ENCODE measurements around the gene PPP1R1B. TPM values are rescaled to one million over a fixed set of nuclear protein-coding genes. Genes with fewer than 3 reads are reported as not detected.

PPP1R1B gene
- total RNA-seq, 2 experiments from 2014 or later: not detected

DNA sequence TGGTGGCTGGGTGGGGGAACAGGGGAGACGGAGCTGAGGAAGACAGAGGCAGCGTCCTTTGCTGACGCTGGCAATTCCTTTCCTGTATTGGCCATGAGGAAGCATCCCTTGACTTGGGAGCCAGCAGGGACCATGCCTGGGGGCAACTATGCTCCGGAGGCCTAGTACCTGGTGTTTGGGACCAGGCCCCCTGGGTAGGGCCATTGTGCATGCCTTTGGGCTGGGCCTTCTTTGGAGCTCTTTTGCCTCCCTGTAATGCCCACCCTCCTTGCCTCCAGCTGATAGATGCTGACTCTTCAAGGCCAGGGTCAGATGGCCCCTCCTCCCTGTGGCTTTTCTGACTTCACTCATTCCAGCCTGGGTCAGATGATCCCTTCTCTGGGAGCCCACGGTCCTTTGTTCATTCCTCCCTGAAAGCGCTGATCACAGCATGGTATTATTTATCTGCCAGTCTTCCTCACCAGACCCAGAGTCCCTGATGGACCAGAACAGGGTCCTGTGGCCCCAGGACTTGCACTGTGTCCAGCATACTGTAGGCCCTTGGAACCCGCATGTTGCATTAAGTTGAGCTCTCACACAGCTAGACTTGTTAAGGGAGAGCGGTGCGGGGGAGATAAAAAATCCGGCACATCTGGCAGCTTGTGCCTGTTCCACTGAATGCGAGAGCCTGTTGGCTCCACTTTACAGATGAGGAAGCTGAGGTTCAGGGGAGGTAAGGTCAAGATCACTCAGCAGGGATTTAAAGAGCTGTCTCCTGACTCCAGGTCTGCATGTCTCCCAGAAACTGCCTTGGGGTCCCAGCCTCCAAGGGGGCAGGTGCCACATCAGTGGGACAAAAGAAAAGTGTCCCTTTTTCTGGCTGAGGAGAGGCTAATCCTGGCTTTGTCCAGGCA, 13.1 kb downstream of the PPP1R1B start:
- ChIA-PET CTCF (interaction anchor here (1.6 to 3.7 kb wide), 3 partner anchors 14 to 21 kb away, joined by 3 to 16 read pairs (median 14); no protein-coding TSS in a partner anchor), POLR2A (no interaction called here)

DNA sequence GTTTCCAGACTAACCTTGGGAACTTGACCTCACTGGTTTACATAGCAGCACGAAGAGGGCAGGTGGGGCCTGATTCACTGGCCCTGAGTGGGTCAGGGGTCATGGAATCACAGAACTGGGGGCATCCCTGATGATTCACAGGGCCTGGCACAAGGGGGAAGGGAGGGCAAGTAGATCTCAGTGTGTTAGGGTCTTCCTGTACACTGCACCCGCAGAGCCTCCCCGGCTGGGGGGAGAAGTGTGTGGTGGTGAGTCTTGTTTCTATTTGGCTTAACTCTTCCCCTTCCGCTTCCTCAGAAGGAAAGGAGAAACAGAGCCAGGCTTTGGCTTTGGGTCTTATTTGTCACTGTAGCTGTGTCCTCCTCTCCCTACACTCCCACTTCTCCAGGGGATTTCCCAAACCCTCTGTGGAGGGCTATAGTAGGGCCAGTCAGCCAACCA, 13.9 kb downstream of the PPP1R1B start:
- POLR2A ChIA-PET: no interaction called here
- CTCF ChIA-PET: interaction anchor here (1.6 to 3.7 kb wide), 3 partner anchors 13 to 22 kb away, joined by 3 to 16 read pairs (median 14); no protein-coding TSS in a partner anchor

DNA sequence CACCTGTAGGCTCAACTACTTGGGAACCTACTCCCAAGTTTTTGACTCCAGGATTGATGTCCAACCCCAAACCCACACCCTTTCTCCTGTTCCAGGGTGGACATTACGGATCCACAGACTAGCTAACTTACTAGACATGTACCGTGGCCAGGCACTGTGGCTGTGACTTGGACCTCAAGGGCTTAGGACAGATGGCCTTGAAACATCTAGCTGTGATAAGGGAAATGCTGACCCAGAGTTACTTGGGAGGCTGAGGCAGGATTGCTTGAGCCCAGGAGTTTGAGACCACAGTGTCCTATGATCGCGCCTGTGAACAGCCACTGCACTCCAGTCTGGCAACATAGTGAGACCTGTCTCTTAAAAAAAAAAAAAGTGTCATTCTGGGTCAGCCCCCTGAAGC, 14.3 kb downstream of the PPP1R1B start:
- POLR2A ChIA-PET: no interaction called here

DNA sequence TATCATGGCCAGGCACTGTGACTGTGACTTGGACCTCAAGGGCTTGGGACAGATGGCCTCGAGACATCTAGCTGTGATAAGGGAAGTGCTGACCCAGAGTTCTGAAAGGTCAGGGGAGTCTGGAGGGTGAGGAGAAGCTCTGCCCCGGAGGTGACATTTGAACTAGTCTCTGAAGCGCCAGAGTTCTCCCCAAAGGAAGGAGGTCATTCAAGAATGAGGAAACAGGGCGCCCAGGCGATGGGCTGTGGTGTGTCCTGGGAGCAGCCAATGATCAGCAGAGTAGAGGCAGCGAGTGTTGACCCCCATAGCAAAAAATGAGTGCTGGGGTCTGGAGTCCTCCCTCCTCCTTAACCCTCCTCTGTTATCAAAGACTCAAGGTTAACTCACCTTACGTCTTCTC, 15.1 kb downstream of the PPP1R1B start:
- ChIA-PET POLR2A (no interaction called here), CTCF (interaction anchor here (0.5 kb wide), 1 partner anchor 657 kb away, joined by 4 read pairs; no protein-coding TSS in a partner anchor)

More for the DNA sequence above, 14.3 kb downstream of the PPP1R1B start:
- CTCF ChIA-PET: interaction anchor here (0.7 to 1.6 kb wide), 2 partner anchors 18 to 23 kb away, joined by 3 read pairs; no protein-coding TSS in a partner anchor

DNA sequence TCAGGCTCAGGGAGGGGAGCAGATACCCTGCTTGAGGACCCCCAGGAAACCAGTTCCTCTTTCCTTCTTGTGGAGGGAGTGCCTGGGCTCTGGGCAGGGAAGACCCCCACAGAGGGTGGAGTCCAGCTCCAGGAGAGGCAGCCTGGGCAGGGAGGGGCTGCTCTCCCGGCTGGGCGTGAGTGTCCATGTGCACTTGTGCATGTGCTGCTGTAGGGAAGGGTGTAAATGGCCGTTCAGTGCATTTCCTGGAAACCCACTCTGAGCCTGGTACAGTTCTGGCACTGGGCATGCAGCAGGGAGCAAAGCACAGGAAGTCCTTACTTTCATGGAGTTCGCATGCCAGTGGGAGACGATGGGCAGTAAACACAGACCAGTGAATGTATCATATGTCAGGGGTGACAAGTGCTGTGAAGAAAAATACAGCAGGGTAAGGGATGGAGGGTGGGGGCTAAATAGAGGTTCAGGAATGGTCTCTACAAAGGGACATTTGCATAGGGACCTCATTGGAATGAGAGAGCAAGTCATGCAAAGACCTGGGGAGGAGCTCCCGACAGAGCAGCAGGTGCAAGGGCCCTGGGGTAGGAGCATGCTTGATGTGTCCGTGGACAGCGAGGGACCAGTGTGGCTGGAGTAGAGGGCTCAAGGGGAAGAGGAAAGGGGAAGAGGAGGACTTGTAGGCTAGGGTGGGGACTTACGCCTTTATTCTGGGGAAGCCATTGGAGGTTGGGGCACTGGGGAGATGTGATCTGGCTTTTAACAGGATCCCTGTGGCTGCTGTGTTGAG, 15.7 kb downstream of the PPP1R1B start:
- ChIA-PET CTCF (interaction anchor here (1.0 to 1.7 kb wide), 2 partner anchors 19 to 21 kb away, joined by 3 to 6 read pairs; no protein-coding TSS in a partner anchor), POLR2A (no interaction called here)

DNA sequence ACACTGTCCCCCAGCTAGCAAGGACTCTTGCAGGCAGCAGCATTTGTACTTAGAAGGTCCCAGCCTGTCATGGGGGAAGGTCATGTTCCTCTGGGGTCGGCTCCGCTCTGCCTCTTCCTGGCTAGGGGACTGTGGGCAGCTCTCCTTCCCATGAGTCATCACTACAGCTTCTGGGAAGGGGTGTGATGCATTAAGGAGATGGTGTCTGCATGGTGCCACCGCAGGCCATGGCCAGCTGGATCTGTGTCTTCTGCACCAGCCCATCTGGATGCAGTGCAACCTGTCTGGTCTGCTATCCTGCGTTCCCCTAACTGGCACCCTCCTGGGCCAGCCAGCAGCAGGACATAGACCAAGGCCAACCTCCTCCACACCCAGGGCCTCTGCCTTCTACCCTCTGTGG, 16.5 kb downstream of the PPP1R1B start:
- POLR2A ChIA-PET: no interaction called here
- CTCF ChIA-PET: interaction anchor here (0.9 to 3.2 kb wide), 4 partner anchors 9 to 25 kb away, joined by 3 to 14 read pairs (median 4); no protein-coding TSS in a partner anchor

DNA sequence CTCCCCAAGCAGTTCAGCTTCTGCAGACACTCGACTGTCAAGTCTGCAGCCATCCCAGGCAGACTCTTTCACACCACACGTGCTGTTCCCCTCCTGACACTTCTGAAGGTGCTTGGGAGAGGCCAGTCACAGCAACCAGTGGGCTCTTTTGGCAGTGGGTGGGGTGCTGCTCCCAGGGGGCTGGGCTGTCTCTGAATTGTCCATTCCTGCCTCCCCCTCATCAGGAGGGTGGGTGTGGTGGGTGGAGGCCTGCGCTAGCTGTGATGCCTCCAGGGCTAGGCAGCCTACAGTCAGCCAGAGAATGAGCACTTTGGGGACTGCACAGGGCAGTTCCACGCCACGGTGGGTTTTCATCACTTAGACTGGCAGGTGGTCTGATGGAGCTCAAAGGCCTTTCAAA, 20.5 kb downstream of the PPP1R1B start:
- ChIA-PET CTCF (interaction anchor here (0.8 to 1.4 kb wide), 2 partner anchors 24 to 33 kb away, joined by 3 to 4 read pairs; no protein-coding TSS in a partner anchor), POLR2A (no interaction called here)

DNA sequence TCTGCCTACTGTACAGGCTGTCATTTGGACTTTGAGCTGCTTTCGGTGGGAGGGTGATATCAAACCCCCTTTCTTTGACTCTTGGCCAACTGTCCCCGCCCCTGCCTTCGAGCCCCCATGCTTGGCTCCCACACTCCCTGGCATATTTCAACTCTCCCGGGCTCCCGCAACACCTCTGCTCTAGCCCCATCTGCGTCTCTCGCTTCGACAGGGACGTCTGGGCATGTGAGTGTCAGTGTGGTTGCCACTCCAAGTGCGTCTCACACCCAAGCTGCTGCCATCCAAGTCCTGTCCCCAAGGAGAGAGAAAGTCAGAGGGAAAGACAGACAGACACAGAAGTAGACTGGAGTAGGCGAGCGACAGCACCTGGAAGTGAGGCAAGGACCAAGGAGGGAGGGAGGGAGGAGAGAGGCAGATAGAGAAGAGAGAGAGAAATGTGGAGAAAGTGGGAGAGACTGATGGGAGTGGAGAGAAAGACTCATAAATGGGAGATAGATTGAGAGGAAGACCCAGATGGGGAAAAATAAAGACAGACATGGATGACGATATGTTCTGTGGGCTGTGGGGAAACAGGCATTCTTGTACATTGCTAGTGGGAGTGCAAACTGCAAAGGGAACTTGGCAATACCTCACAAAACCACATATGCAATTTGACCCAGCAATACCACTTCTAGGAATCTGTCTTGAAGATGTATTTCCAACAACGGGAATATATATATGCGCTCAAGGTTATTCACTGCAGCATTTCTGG, 22.0 kb downstream of the PPP1R1B start:
- ChIA-PET CTCF (interaction anchor here (0.7 to 0.8 kb wide), 2 partner anchors 26 to 27 kb away, joined by 3 read pairs; no protein-coding TSS in a partner anchor), POLR2A (no interaction called here)

DNA sequence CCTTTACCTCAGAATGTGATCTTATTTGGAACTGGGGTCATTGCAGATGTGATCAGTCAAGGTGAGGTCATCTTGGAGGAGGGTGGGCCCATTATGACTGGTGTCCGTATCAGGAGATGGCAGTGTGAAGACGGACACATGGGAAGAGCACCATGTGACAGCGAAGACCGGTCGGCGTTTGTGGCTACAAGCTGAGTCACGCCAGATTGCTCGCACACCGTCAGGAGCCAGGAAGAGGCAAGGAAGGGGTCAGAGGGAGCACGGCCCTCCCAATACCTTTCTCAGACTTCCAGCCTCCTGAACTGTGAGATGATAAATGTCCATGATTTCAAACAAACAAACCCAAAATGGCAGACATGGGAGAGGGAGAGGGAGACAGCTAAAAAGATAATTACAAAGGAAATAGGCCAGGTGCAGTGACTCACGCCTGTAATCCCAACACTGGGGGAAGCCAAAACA, 23.4 kb downstream of the PPP1R1B start:
- ChIA-PET POLR2A (no interaction called here), CTCF (interaction anchor here (1.5 kb wide), 1 partner anchor 17 kb away, joined by 3 read pairs; no protein-coding TSS in a partner anchor)

DNA sequence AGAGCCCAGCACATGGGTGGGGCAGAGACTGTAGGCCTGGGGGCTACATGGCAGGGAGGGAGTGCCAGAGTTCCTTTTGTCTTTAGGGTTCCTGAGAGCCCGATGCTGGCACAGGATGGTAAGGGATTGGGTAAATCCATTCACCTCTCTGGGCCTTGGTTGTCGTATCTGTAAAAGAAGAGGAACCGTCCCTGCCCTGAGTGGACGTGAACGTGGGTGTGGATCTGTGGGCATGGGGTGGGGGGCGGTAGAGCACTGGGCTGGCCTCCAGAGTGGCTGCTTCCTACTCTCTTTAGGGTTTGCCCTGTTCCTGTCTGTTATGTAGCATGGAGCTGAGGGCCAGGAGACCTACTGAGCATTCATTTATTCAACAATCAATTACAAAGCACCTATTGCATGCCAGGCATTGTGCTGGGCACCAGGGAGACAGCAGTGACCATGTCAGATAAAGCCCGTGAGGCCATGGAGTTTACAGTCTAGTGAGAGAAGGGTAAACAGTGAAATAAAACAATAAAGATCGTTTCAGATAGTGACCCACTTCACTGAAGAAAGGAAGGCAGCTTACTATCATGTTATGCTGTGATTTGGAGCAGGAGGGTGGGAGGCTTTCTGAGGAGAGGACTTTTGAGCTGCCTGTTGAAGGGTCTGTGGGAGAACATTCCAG, 25.3 kb downstream of the PPP1R1B start:
- ChIA-PET POLR2A (no interaction called here), CTCF (interaction anchor here (1.0 to 3.7 kb wide), 8 partner anchors 13 to 79 kb away, joined by 3 to 26 read pairs (median 9); partner anchors contain the start of gene MIEN1)

DNA sequence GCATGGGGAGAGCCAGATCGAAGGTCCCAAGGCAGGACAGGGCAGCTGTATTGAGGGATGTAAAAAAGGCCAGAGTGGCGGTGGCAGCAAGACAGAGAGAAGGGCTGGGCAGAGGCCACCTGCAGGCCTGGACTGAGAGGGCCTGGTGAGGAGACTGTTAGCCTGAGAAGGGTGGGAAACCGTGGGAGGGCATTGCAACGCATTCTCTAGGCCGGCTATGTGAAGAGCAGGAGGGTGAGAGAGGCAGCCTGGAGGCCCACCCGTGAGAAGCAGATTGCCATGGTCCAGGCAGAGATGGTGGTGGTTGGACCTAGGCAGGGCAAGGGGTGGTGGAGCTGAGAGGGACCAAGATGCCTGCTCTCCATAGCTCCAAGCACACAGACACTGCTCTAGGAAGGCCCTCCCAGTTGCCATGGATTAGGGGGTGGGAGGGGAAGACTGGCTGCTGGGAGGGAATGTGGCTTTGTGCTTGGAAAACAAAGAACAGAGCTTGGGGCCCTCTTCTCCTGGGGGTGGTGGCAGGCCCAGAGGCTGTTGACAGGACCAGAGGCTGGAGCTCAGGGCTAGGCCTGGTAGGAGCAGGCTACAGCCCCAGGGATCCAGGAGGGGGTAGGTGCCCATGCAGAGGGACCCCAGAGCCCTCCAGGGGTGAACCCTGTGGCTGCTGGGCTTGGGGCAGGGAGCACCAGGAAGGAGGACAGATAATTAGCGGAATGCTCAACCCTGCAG, 26.0 kb downstream of the PPP1R1B start:
- ChIA-PET POLR2A (interaction anchor here (0.7 kb wide), 1 partner anchor 30 kb away, joined by 3 read pairs; no protein-coding TSS in a partner anchor), CTCF (interaction anchor here (0.6 to 3.7 kb wide), 13 partner anchors 8 to 1952 kb away, joined by 3 to 26 read pairs (median 6); partner anchors contain the start of gene MIEN1)

DNA sequence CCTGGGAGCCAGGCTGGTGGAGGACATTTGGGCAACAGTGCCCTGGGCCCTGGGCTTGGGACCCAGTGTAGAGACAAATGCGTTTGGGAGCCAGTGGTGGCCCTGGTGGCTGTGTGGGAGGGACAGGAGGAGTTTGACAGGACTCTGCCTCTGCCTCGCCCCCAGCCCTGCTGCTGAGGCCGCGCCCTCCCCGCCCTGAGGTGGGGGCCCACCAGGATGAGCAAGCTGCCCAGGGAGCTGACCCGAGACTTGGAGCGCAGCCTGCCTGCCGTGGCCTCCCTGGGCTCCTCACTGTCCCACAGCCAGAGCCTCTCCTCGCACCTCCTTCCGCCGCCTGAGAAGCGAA, 26.5 kb downstream of the PPP1R1B start:
- CTCF ChIA-PET: interaction anchor here (0.6 to 3.7 kb wide), 22 partner anchors 8 to 1952 kb away, joined by 3 to 26 read pairs (median 4); partner anchors contain the start of genes MIEN1 and PGAP3
- POLR2A ChIA-PET: interaction anchor here (0.5 to 1.0 kb wide), 3 partner anchors 29 to 103 kb away, joined by 3 to 4 read pairs (median 3); no protein-coding TSS in a partner anchor

DNA sequence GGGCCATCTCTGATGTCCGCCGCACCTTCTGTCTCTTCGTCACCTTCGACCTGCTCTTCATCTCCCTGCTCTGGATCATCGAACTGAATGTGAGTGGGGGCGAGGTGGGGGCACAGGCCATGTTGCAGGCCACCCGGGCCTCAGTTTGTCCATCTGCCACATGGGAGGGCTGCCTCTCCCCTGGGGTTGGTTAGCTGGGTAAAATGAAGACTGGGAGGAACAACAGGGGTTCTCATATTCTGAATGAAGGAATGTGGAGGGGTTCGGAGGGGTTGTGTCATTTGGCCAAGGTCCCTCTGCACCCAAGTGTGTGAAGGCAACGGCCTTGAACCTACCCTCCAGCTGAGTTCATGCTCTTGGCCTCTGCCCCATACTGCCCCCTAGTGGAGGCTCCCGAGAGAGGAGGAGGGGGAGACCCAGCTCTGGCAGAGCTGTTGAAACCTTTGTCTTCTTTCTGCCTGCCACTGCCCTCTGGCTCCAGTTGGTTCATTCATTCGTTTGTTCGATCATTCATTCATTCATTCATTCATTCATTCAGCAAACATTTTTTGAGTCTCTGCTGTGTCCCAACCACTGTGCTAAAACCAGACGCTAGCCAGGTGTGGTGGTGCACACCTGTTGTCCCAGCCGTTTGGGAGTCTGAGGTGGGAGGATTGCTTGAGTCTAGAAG, 27.0 kb downstream of the PPP1R1B start:
- CTCF ChIA-PET: interaction anchor here (0.6 to 3.7 kb wide), 25 partner anchors 9 to 1953 kb away, joined by 3 to 26 read pairs (median 4); partner anchors contain the start of genes MIEN1 and PGAP3
- POLR2A ChIA-PET: interaction anchor here (0.5 to 1.0 kb wide), 2 partner anchors 29 to 103 kb away, joined by 3 to 4 read pairs; no protein-coding TSS in a partner anchor

DNA sequence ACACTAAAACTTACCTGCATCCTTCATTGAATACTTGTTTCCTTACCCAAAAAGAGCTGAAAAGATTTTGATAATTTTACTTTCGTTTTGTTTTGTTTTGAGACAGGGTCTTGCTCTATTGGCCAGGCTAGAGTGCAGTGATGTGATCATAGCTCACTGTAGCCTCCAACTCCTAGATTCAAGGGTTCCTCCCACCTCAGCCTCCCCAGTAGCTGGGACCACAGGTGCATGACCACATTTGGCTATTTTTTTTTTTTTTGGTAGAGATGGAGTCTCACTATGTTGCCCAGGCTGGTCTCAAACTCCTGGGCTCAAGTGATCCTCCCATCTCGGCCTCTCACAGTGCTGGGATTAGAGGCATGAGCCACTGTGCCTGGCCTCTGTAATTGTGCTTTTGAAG, 28.4 kb downstream of the PPP1R1B start:
- CTCF ChIA-PET: interaction anchor here (0.6 to 3.7 kb wide), 8 partner anchors 9 to 327 kb away, joined by 3 to 26 read pairs (median 9); partner anchors contain the start of gene MIEN1

DNA sequence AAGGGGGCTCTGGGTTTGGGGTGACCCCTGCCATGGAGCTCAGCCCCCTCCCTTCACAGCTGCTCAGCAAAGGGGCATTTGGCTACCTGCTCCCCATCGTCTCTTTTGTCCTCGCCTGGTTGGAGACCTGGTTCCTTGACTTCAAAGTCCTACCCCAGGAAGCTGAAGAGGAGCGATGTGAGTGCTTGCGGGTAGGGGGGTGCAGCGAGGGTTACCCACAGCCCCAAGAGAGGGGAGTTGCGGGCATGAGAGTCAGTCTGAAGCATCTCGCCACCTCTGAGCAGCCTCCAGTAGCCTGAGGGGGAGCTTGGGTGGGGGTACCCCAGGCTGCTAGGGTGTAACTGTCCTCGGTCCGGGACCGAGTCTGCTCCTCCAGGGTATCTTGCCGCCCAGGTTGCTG, 31.6 kb downstream of the PPP1R1B start:
- CTCF ChIA-PET: interaction anchor here (0.5 kb wide), 1 partner anchor 432 kb away, joined by 3 read pairs; no protein-coding TSS in a partner anchor
- POLR2A ChIA-PET: no interaction called here

More for the DNA sequence above, 28.4 kb downstream of the PPP1R1B start:
- POLR2A ChIA-PET: no interaction called here

DNA sequence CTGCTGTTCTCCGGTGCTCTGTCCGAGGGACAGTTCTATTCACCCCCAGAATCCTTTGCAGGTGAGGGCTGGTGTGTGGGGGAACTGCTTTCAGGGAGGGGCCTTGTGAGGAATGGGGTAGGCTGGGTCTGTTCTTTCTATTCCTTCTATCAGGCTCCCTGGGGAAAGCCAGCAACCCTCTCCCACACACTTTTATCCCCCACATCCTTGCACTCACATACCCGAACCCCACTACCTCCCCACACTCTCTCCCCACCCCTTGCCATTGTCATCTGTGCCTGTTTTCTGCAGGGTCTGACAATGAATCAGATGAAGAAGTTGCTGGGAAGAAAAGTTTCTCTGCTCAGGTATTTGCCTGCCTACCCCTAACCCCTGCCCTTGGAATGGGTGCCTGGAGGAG, 32.0 kb downstream of the PPP1R1B start:
- ChIA-PET CTCF (interaction anchor here (0.5 kb wide), 1 partner anchor 431 kb away, joined by 3 read pairs; no protein-coding TSS in a partner anchor), POLR2A (no interaction called here)

All from activated CD8-positive, alpha-beta memory T cell treated with anti-CD3 and anti-CD28 coated beads for 36 hours (primary cell).